Measurements from ENCODE around the gene GAS7.

The GAS7 gene

DNA sequence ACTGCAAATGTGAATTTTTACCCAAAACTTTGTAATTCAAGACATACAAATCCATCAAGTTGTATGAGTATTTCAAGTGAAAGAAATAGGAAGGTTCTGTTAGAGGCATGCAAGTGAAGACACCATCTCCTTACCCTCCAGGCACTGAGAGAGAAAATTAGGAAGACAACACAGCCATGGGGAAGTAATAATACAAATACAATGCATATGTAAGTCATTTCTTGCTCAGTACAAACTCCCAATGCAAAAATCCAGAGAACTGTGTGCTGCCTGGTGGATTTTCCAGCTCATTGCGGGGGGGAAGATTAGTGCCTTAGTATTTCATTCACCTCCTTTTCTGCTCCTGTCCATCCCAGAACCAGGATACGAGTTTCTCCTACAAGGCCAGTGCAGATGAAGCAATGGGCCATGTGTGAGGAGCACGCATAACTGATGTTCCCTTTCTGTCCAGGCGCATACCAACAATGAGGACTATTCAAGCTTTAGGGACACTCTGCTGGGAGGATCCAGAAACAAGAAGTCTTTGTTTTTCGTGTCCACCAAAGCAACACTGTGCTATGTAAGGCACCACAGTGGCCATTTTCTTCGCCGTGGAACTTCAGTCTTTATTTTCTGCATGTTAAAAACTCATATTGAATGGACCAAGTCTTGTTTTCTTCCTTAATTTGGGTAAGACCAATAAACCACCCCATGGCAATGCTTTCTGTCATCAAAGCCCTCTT, 149.6 kb downstream of the GAS7 start:
- no peak for DNase-seq (ENCODE audit: low spot score)

DNA sequence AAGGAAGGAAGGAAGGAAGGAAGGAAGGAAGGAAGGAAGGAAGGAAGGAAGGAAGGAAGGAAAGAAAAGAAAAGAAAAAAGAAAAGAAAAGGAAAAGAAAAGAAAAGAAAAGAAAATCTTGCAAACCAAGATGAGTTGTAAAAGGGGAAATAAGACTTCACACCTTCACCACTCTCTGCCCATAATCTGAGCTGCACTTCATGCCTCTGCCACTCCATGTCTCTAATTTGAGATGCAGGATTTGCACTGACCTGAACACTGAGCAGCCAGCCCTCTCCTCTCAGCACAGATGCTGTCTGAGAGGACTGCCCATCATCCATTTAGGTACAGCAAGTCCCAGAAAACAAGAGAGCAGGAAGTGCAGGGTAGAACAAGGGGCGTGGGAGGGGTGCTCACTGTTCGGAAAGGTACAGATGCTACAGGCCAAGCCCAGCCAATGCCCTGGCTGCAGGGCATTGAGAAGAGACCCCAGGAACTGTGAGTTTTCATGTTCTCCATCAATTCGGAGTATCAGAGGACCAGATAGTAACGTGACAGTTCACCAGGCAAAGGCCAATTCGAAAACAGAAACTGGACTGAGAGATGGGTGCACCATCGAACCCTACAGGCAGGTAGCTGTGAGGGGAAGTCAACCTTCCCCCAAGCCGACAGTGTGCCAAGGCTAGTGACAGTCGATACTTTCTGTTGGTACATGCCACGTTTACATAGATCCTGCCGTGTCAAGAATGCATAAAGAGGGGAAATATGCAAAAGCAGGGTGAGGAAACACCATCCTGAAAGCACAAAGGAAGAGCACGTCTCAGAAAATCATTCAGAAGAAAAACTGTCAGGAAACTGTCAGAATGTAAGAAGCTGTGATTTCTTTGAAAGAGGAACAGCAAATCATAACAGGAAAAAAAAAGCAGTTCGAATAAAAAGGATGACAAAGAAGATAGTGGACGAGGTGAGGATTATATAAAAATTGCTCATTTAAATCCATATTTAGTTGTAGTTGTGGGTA, 151.3 kb downstream of the GAS7 start:
- no peak for DNase-seq (ENCODE audit: low spot score)

DNA sequence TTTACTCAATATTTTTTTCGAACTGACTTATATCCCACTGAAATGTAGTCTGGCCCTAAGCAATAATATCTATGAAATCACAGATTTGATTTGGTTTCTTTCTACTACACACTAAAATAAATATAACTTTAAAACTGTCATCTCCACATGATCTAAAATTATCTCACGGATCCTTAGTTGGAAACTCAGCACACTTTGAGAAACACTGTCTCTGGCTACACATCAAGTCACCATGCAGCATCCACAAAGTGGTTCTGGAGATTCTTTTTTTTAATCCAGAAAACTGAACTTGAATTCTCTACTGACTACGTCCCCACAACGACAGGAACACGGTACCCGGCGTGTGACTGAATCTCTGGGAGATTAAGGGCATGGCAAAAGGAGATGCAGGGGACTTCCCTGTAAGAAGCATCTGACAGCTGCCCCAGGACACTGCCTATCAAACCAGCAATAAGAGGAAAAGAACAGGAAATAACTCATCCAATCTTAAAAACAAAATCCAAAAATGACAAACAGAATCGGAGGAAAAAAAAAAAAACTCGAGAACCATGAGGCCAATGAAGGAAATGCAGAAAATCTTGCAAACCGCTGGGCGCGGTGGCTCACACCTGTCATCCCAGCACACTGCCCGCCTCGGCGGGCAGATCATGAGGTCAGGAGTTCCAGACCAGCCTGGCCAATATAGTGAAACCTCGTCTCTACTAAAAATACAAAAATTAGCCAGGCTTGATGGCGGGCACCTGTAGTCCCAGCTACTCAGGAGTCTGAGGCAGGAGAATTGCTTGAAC, 152.3 kb downstream of the GAS7 start:
- no peak for DNase-seq (ENCODE audit: low spot score)

DNA sequence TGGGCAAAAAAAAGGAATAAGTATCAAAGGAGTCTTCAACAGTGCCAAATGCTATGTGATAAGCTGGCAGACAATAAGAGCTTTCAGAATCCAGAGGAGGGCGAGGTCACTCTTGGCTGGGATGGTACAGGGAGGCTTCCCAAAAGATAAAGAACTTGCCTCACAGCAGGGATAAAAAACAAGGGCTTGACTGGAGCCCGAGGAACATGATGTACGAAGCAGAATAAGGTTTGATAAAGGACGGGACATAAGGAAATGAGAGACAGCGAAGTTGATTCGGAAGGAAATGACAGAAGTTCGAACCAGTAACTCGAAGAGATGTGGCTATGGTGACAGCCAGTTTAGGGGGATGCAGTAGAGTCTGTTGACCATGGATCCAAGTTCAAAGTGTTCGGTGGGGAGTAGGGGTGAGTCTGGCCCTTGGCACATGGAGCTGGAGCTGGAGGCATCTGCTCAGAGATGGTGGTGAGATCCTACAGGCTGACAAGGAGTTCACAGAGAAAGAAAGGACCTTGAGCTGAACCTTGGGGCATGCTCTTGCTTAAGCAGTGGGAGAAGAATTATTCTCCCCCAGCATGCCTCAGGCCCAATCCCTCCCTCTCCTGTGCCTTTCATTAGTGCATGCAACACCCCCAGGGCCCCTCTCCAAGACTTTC, 155.7 kb downstream of the GAS7 start:
- DNase-seq (ENCODE audit: low spot score), result no peak

DNA sequence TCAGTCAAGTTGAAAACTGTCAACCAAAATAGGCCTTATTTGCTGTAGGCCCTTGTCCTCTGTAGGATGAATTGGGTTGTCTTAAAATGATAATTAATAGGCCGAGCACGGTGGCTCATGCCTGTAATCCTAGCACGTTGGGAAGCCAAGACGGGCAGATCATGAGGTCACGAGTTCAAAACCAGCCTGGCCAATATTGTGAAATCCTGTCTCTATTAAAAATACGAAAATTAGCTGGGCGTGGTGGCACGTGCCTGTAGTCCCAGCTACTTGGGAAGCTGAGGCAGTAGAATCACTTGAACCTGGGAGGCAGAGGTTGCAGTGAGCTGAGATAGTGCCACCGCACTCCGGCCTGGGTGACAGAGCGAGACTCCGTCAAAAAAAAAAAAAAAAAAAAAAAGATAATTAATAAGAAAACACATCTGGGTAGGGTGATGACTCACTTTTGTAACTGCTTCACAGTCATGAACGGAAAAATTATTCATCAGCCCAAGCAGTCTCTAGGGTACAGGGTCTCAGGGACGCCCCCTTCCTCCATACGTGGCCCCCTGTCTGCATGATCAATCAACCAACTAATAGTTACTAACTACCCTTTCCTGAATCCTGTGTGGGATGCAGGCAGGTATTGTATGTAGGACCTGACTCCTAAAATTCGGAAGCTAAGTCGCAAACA, 156.4 kb downstream of the GAS7 start:
- DNase-seq (ENCODE audit: low spot score), result no peak

DNA sequence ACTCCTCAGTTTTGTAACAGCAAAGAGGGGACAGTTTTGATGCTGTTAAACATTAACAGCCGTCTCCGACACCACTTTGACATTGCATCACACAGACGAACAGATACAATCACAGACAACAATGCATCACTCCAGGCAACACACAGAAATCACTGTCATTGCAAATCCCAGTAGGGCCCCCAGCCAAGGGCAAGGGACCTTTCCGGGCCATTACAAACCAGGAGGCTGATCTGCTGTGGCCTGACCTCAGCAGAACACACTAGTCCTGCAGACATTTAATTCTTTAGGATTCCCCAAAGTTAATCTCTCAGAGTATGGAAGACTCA, 157.2 kb downstream of the GAS7 start:
- peak; percentile 36 for DNase-seq (ENCODE audit: low spot score)

DNA sequence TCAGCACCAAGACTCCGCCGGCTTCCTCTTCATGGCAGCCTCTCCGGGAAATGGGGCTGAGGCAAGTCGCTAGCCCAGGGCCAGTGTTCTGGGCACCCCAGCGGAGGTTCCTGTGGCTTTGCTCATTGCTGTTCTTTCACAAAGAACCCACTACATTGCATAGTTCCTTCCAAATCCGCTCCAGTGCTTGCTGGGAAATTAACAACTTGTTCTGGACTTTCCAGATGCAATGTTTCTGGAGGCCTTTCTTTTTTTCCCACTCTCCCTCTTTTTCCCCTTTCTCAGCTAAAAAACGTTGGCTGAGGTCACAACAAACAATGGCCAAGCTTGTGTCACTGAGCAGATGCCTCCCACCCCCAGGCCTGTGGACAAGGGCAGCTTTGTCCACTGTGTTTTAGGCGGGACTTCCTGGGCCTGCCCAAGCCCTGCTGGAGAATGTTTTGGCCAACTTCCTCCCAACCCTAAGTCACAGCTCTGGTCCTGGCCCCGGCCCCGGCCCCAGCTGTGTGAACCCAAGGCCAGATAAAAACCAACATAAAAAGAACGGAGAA, 161.8 kb downstream of the GAS7 start:
- no peak for DNase-seq (ENCODE audit: low spot score)

DNA sequence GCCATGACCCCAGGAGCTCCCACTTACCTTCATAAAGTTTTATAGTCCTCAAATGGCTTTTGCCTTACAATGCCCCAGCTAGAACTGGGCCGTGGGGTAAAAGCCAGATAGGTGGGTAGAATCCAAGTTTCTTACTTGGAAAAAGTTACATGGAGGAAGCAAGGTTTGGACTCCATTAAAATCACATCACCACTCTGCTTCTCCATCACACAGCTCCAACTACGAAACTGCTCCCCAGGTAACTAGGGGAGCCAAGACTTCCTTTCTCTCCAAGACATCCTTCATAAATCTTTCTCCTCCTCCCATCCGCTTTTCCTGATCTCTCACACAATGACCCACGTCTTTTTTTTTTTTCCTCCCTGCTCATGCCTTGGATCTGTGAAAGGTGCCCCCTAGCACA, 162.5 kb downstream of the GAS7 start:
- DNase-seq (ENCODE audit: low spot score), result no peak

DNA sequence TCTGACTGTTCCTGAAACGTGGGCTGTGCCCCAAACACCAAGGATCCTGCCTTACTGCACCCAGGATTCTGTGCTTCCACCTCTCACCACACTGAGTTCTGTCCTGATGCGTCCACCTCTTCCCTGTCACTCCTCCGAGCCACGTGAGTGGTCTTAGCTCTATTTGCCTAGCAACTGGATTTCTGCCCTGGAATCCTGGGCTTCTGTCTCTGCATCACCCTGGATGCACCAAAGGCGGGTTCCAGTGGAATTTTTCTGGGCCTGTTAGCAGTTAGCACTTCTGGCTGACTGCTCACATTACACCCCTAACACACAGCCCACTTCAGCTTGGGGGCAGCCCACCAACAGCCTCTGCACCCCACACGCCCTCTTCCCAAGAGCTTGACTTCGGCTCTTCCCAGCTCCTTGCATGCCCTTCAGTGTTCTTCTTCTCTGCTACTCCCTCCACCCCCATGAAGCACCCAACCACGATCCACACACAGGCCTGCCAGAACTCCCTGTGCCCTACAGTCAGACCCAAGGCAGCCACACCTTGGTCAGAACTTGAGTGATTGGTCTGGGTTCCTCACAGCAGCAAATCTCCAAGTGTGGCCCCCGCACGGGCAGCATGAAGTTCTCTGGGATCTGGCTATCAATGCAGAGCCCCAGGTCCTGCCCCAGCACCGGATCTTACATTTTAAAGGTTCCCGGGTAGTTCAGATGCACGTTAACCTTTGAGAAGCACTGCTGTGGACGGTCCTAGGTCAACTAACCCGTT, 163.5 kb downstream of the GAS7 start:
- no peak for DNase-seq (ENCODE audit: low spot score)

DNA sequence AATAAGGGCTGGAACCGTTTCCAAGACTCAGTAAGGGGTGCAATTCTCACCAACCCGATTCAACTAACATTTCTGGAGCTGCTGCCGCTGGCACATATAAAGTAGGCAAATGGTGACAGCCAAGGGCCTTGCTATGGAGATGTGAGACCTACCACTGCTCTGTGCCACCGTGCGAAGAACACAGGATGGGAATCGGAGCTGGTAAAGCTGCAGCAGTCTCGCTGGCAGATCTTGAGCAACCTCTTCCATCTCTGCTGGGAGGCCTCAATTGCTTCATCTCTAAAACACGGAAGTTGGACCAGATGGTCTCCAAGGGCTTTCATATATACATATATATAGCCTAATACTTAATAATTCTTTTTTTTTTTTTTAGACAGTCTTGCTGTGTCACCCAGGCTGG, 164.4 kb downstream of the GAS7 start:
- no peak for DNase-seq (ENCODE audit: low spot score)

DNA sequence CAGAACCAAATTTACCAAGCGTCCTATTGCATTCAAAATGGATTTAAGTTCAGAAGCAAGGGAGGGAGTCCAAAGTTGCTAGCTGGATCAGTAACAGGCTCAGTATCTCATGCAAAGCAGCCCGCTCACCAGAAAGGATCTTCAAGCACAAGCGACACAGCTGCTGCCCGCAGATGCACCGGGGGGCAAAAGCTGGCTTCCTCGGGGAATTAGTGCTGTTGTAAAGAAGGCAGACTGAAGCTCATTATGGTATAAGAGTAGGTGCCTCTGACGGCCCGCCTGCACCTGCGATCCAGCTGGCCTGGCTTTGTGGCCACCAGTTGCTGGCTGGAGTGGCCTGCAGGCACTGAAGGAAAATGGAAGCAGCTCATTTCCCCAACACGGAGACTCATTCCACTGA, 165.0 kb downstream of the GAS7 start:
- DNase-seq (ENCODE audit: low spot score), result no peak

DNA sequence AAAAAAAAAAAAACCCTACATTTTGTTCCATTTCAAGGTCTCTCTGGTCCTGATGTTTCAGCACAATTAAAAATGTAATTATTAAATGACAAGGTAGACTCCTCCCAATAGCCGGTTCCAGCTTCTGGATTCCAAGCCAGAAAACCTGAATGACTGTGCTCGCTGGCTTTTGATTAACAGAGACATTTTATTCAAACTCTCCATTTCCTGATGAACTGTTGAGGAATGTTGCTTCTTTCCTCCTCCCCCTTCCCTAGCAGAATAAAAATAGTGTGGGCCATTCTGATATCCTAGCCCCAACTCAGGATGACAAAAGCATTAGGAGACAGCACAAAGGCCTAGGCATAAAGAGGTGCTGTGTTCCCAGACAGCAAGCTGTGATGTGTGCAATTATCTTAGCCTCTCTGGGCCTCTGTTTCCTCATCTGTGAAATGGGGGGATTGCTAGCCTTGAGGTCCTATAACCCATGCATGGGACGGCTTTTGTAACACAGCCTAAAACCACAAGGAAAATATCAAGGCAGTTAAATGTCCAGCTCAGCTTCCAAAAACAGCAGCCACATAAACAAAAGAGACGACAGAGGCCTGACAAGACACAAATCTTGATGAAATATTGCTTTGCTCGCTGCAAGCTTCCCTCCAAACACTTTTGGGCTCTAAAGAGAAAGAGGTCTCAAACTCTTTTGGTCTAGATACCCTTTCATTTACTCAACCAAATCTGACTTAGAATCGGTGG, 166.1 kb downstream of the GAS7 start:
- no peak for DNase-seq (ENCODE audit: low spot score)

DNA sequence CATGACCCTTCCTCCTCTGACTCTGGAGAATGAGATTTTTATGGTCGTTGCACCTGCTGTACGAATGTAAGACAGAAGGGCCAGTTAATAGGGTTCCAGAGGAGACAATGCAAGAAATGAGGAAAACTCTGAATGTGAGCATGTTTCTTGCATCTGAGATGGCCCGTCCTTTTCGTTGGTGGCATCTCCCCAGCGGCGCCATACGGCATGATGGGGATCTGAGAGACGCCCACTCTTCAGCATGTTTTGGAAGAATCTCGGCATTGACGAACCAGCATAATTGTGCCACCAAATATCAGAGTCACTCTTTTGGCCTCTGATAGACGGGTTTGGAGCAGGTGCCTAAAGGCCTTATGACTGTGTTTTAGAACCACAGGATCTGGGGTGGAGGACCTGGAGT, 166.8 kb downstream of the GAS7 start:
- DNase-seq (ENCODE audit: low spot score), result no peak

DNA sequence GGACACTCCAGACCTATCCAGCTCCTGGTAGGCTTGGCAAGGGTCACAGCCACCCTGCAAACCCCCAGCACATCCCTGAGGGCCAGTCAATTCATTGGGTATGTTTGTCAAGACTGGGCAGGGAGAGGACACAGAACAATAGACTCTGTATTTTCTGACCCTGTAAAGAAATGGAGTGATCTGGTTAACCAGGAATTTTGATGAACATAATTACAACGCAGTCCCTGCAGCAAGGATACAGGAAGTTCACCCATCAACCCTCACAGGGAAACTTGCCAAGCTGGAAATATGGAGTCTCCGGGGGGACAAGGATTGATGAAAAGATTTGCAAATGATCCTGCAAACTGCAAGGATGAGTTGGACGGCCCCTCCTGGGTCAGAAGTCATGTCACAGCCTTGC, 167.3 kb downstream of the GAS7 start:
- no peak for DNase-seq (ENCODE audit: low spot score)

DNA sequence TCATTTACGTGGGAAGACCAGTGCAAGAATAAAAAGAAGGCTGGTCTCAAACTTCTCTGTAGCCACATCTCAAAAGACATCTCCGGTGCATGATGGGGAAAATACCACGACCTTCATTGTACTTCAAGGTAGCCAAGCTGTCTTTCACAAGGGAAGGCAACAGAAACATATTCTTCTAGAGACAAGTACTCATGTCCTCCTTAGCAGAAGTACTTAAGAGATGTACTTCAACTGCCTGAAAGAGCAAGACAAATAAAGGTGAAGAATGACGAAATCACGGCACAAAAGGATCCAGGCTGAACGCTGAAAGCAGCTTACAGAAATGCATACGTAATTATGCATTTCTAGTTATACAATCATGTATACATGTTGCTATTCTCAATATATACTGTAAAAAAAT, 169.3 kb downstream of the GAS7 start:
- DNase-seq (ENCODE audit: low spot score), result no peak

DNA sequence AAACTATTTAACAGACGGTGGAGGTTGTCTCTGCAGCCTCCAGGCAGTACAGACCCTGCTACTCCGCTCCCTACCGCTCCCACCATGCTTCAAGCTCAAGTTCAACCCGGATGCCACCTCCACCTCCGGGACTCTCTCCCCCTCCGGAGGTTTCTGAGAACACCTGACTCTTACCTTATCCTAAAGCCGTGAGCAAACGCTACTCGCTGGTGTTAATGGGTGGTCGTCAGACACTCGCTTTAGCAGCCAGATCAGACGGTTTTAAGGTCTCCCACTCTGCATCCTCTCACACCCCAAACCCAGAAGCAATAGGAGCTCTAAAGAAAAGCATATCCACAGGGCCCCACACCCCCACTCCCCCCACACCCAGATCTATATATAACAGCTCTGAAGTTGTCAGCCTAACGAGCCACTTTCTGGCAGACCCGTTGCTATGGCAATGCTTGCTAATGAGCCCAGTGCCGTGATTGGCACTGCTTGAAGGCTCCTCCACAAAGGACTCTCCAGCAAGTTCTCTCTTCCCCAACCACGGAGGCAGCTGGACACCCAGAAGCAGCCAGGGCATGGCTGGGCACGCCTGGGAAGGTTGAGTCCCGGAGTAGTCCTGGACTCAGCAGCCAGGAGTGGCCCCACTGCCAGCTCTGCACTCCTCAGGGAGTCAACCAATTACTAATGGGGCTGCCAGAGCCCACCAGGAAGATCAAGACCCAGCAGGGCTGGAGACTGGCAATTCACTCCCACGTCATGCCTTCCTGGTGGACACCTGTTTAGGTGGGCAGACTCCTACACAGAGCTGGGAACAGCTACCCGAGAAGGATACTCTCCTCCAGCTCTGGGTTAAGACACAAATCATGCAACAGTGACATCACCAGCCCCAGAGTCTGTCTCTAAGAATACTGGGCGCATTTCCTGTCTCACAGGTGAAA, 172.2 kb downstream of the GAS7 start:
- DNase-seq (ENCODE audit: low spot score), result no peak

DNA sequence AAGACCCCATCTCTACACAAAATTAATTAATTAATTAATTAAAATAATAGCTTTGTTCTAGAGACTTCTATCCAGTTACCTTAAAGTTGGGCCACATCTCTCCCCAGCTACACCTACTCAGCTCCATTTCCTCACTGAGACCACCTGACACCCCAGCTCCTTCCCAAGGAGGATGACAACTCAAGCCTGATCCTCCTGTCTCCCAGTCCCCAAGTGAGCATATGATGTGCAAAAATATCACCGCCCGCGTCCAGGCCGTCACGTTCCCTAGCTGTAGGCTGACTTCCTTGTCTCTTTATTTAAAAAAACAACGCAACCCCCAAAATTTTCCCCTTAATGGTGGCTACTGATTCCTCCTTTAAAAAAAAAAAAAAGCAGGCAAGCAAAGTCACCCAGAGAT, 173.2 kb downstream of the GAS7 start:
- no peak for DNase-seq (ENCODE audit: low spot score)

DNA sequence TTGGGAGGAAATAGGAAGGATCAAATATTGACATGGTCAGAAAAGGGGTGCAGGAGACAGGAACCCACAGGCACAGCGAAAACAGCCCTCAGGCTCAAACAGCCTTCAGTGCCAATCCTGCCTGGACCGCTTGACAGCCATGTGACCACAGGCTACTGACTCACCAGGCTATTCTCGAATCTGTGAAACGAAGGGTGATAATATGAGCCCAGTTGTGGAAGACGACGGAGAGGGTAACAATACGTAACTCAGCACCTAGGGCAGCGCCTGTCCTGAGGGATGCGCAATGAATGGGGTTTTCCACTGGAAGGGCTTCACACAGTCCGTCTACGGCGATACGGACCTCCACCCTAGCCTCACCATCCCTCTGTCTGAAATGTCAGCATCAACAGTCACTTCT, 176.0 kb downstream of the GAS7 start:
- DNase-seq (ENCODE audit: low spot score), result no peak
